Measurements from ENCODE around the gene ADGRA1.

ADGRA1 gene

GRCh38 chr10:133076274-133077038, 11.3 kb upstream of the ADGRA1 start:
- no peak overlapping the region for H3K9ac ChIP-seq (ENCODE audit: low read depth, low read length, poor library complexity, severe bottlenecking)
- H3K9me3 ChIP-seq (ENCODE audit: insufficient read depth, low read depth, low read length): peaks cover 9% of the 10 kb centered on the region; the same call in 1 of the 2 replicates
- no peaks in the 10 kb centered on the region for H3K4me1 ChIP-seq (ENCODE audit: insufficient read depth, low read length, poor library complexity, severe bottlenecking)
- no peak overlapping the region for H3K4me3 ChIP-seq (ENCODE audit: low read length, poor library complexity, severe bottlenecking)
- no peaks in the 10 kb centered on the region for H3K27me3 ChIP-seq (ENCODE audit: insufficient read depth, low read length, poor library complexity, severe bottlenecking)
- no peaks in the 10 kb centered on the region for H3K36me3 ChIP-seq (ENCODE audit: insufficient read depth, low read length)
- no peak overlapping the region for H2AFZ ChIP-seq (ENCODE audit: low read length)
- no peaks in the 10 kb centered on the region for H3K9me2 ChIP-seq (replicated peaks; ENCODE audit: low read depth, low read length)
- no peaks in the 10 kb centered on the region for H3F3A ChIP-seq (ENCODE audit: low read depth)
- TF ChIP-seq EZH2phosphoT487 (IDR thresholded peaks at IDR 0.05; ENCODE audit: borderline replicate concordance): no peak
- no peaks in the 10 kb centered on the region for H4K20me1 ChIP-seq (ENCODE audit: insufficient read depth, low read length, poor library complexity, severe bottlenecking)
- no peak overlapping the region for H3K4me2 ChIP-seq (ENCODE audit: low read depth, low read length, poor library complexity, severe bottlenecking)
- no peaks in the 10 kb centered on the region for H3K79me2 ChIP-seq (ENCODE audit: insufficient read depth, low read length)

- Histone ChIP-seq H3K4me1 (ENCODE audit: insufficient read depth, low read length, poor library complexity, severe bottlenecking) (no peaks in the 10 kb centered on the region), H3K4me2 (ENCODE audit: low read depth, low read length, poor library complexity, severe bottlenecking) (no peak overlapping the region), H3K9me3 (ENCODE audit: insufficient read depth, low read depth, low read length) (peaks cover 25% of the 10 kb centered on the region; the same call in 1 of the 2 replicates), H3K36me3 (ENCODE audit: insufficient read depth, low read length) (no peaks in the 10 kb centered on the region), H3K27me3 (ENCODE audit: insufficient read depth, low read length, poor library complexity, severe bottlenecking) (no peaks in the 10 kb centered on the region), H3K9ac (ENCODE audit: low read depth, low read length, poor library complexity, severe bottlenecking) (no peak overlapping the region), H3K79me2 (ENCODE audit: insufficient read depth, low read length) (no peaks in the 10 kb centered on the region), H3F3A (ENCODE audit: low read depth) (no peaks in the 10 kb centered on the region), H2AFZ (ENCODE audit: low read length) (no peak overlapping the region), H3K9me2 (replicated peaks; ENCODE audit: low read depth, low read length) (no peaks in the 10 kb centered on the region), H3K4me3 (ENCODE audit: low read length, poor library complexity, severe bottlenecking) (no peak overlapping the region), H4K20me1 (ENCODE audit: insufficient read depth, low read length, poor library complexity, severe bottlenecking) (no peaks in the 10 kb centered on the region)
- TF ChIP-seq EZH2phosphoT487 (IDR thresholded peaks at IDR 0.05; ENCODE audit: borderline replicate concordance) (no peak), CTCF (conservative IDR thresholded peaks at IDR 0.05; ENCODE audit: low read length) (no peak)
These were observed 7.7 kb upstream of the ADGRA1 start for GRCh38 chr10:133079836-133080682.

GRCh38 chr10:133080683-133081040, 7.1 kb upstream of the ADGRA1 start:
- TF ChIP-seq EZH2phosphoT487 (IDR thresholded peaks at IDR 0.05; ENCODE audit: borderline replicate concordance) (no peak), CTCF (conservative IDR thresholded peaks at IDR 0.05; ENCODE audit: low read length) (no peak)
- Histone ChIP-seq H2AFZ (ENCODE audit: low read length) (no peak overlapping the region), H3K36me3 (ENCODE audit: insufficient read depth, low read length) (no peaks in the 10 kb centered on the region), H3F3A (ENCODE audit: low read depth) (no peaks in the 10 kb centered on the region), H3K4me2 (ENCODE audit: low read depth, low read length, poor library complexity, severe bottlenecking) (no peak overlapping the region), H4K20me1 (ENCODE audit: insufficient read depth, low read length, poor library complexity, severe bottlenecking) (no peaks in the 10 kb centered on the region), H3K4me3 (ENCODE audit: low read length, poor library complexity, severe bottlenecking) (no peak overlapping the region), H3K9ac (ENCODE audit: low read depth, low read length, poor library complexity, severe bottlenecking) (no peak overlapping the region), H3K27me3 (ENCODE audit: insufficient read depth, low read length, poor library complexity, severe bottlenecking) (no peaks in the 10 kb centered on the region), H3K9me3 (ENCODE audit: insufficient read depth, low read depth, low read length) (peaks cover 30% of the 10 kb centered on the region; the same call in 1 of the 2 replicates), H3K79me2 (ENCODE audit: insufficient read depth, low read length) (no peaks in the 10 kb centered on the region), H3K4me1 (ENCODE audit: insufficient read depth, low read length, poor library complexity, severe bottlenecking) (no peaks in the 10 kb centered on the region), H3K9me2 (replicated peaks; ENCODE audit: low read depth, low read length) (no peaks in the 10 kb centered on the region)
